A549 (cell line): ENCODE data around the gene LENG8. TPM values are rescaled to one million over a fixed set of nuclear protein-coding genes. Genes with fewer than 3 reads are reported as not detected.
A peak's percentile ranks its signal among the peaks of the same experiment; 100 is the strongest.

Source experiments
- ATAC-seq, 2 experiments: fragments of 200-7000 bp in 1 of 2; fragments of >200 bp in 1 of 2; cut with Nextera tagmentation in 1 of 2; cut with Tn5 transposase in 1 of 2; 3 replicates each; pipeline versions ENCODE4 v1.8.0 to v1.9.1; 2018 to 2020; ENCODE audit warnings: mild to moderate bottlenecking in 1 of 2, moderate library complexity in 1 of 2
- CTCF ChIA-PET: fragments of 300-600 bp; sonication (Branson Sonifier 250); formaldehyde crosslinking; extraction: SDS; loops from one replicate; lab custom pipeline; 2021; ENCODE audit warnings: antibody characterized with exemption, inconsistent platforms; lab: Yijun Ruan, JAX
- POLR2A ChIA-PET: fragments of 350-600 bp; formaldehyde crosslinking; extraction: SDS; loops from one replicate; lab custom pipeline; 2021; ENCODE audit warnings: antibody characterized with exemption, inconsistent platforms; lab: Yijun Ruan, JAX
- DNase-seq, 2 experiments: peaks; one replicate each; pipeline versions ENCODE4 v3.0.0 to v3.0.0-alpha.2; 2011 to 2016; ENCODE audit warnings: low read depth in 1 of 2, low spot score in 1 of 2
- FAIRE-seq: peaks from 2 replicates; lab custom pipeline; 2011; peaks lifted over from hg19 to GRCh38; lab: Jason Lieb, UNC
- H3K27ac ChIP-seq, 2 experiments: fragments of >200 bp; sonication (Bioruptor Twin); formaldehyde crosslinking; 3 replicates each; pipeline ENCODE4 v1.5.1; 2016 to 2017
- H3K4me1 ChIP-seq: fragments of >200 bp; sonication (Bioruptor Twin); formaldehyde crosslinking; 3 replicates; pipeline ENCODE4 v1.6.1; 2016
- H3K4me2 ChIP-seq: fragments of >200 bp; sonication (Bioruptor Twin); formaldehyde crosslinking; 3 replicates; pipeline ENCODE4 v1.6.1; 2016
- H3K4me3 ChIP-seq: fragments of >200 bp; sonication (Bioruptor Twin); formaldehyde crosslinking; 3 replicates; pipeline ENCODE4 v1.5.1; 2016
- H3K9me3 ChIP-seq: fragments of >200 bp; sonication (Bioruptor Twin); formaldehyde crosslinking; 3 replicates; pipeline ENCODE4 v1.6.1; 2016
- BHLHE40 ChIP-seq: IDR thresholded peaks from 2 replicates; pipeline ENCODE4 v1.6.1; 2012; ENCODE audit warnings: low read depth, low read length, inconsistent platforms
- EHF ChIP-seq: fragments of 250-450 bp; sonication (Bioruptor Pico); IDR thresholded peaks from 2 replicates; pipeline ENCODE4 v1.5.0; 2020; ENCODE audit warnings: mild to moderate bottlenecking
- EHMT2 ChIP-seq: fragments of 200-600 bp; sonication (generic); IDR thresholded peaks from 2 replicates; pipeline ENCODE4 v1.6.1; 2016; ENCODE audit warnings: antibody characterized with exemption, low read depth, mild to moderate bottlenecking, moderate library complexity
- EP300 ChIP-seq, 2 experiments: fragments of >200 bp; sonication (Bioruptor Twin); formaldehyde crosslinking; IDR thresholded peaks; 2 replicates in 1 of 2; 3 replicates in 1 of 2; pipeline ENCODE4 v1.6.1; 2016 to 2017
- FOSB ChIP-seq: fragments of 250-450 bp; sonication (Bioruptor Pico); IDR thresholded peaks from 2 replicates; pipeline ENCODE4 v1.5.0; 2020; ENCODE audit warnings: mild to moderate bottlenecking, moderate library complexity
- GATA3 ChIP-seq: IDR thresholded peaks from 2 replicates; pipeline ENCODE4 v1.6.1; 2012; ENCODE audit warnings: borderline replicate concordance
- HOXA7 ChIP-seq: fragments of 250-450 bp; sonication (Bioruptor Pico); IDR thresholded peaks from 2 replicates; pipeline ENCODE4 v1.5.0; 2020; ENCODE audit warnings: mild to moderate bottlenecking, moderate library complexity
- HOXB13 ChIP-seq: fragments of 250-450 bp; sonication (Bioruptor Pico); IDR thresholded peaks from 2 replicates; pipeline ENCODE4 v1.5.0; 2020; ENCODE audit warnings: low read depth, mild to moderate bottlenecking, moderate library complexity
- JUN ChIP-seq, 2 experiments: fragments of >200 bp; sonication (Bioruptor Twin); formaldehyde crosslinking; IDR thresholded peaks; 2 replicates in 1 of 2; 3 replicates in 1 of 2; pipeline ENCODE4 v1.6.1; 2016 to 2017
- MAFK ChIP-seq: fragments of 450-650 bp; IDR thresholded peaks from 2 replicates; pipeline ENCODE4 v1.6.1; 2014; ENCODE audit not compliant: partially characterized antibody
- MAX ChIP-seq: IDR thresholded peaks from 2 replicates; pipeline ENCODE4 v1.6.1; 2012
- MAZ ChIP-seq: fragments of 150-350 bp; IDR thresholded peaks from 2 replicates; pipeline ENCODE4 v1.6.1; 2014; ENCODE audit warnings: antibody characterized with exemption, low read depth, low read length, borderline replicate concordance
- MYC ChIP-seq: IDR thresholded peaks from 2 replicates; pipeline ENCODE4 v1.6.1; 2012; ENCODE audit warnings: mild to moderate bottlenecking, inconsistent platforms, low read length, improper control_type of control experiment, borderline replicate concordance
- NFE2L2 ChIP-seq: fragments of 150-350 bp; conservative IDR thresholded peaks from 2 replicates; pipeline ENCODE4 v1.6.1; 2014; ENCODE audit warnings: low read length
- NPAS2 ChIP-seq: fragments of 250-450 bp; sonication (Bioruptor Pico); IDR thresholded peaks from 2 replicates; pipeline ENCODE4 v1.8.0; 2022; ENCODE audit warnings: mild to moderate bottlenecking, moderate library complexity, borderline replicate concordance
- PHF8 ChIP-seq: fragments of 200-600 bp; sonication (generic); IDR thresholded peaks from 2 replicates; pipeline ENCODE4 v1.6.1; 2016; ENCODE audit warnings: low read depth, mild to moderate bottlenecking, antibody characterized with exemption, moderate library complexity, borderline replicate concordance
- POLR2A ChIP-seq: IDR thresholded peaks from 2 replicates; pipeline ENCODE4 v1.6.1; 2012; ENCODE audit warnings: mild to moderate bottlenecking, low read length
- POLR2AphosphoS2 ChIP-seq: conservative IDR thresholded peaks from 2 replicates; pipeline ENCODE4 v1.6.1; 2012; ENCODE audit warnings: low read length, improper control_type of control experiment, inconsistent platforms
- RAD21 ChIP-seq, 2 experiments: fragments of >200 bp in 1 of 2; sonication (Bioruptor Twin) in 1 of 2; formaldehyde crosslinking in 1 of 2; IDR thresholded peaks in 1 of 2; conservative IDR thresholded peaks in 1 of 2; 2 replicates in 1 of 2; 3 replicates in 1 of 2; pipeline ENCODE4 v1.6.1; 2012 to 2018; ENCODE audit warnings: inconsistent platforms in 1 of 2
- RARB ChIP-seq: fragments of 250-450 bp; sonication (Bioruptor Pico); IDR thresholded peaks from 2 replicates; pipeline ENCODE4 v1.8.0; 2021; ENCODE audit warnings: mild to moderate bottlenecking, moderate library complexity
- RNF2 ChIP-seq: fragments of 200-600 bp; sonication (generic); IDR thresholded peaks from 2 replicates; pipeline ENCODE4 v1.6.1; 2016; ENCODE audit warnings: low read depth, mild to moderate bottlenecking, antibody characterized with exemption, moderate library complexity, borderline replicate concordance
- SREBF2 ChIP-seq: fragments of 450-650 bp; IDR thresholded peaks from 2 replicates; pipeline ENCODE4 v1.6.1; 2014; ENCODE audit warnings: mild to moderate bottlenecking, moderate library complexity
- TP53 ChIP-seq: fragments of 250-450 bp; sonication (Bioruptor Pico); IDR thresholded peaks from 2 replicates; pipeline ENCODE4 v1.5.0; 2021; ENCODE audit warnings: mild to moderate bottlenecking, moderate library complexity
- ZNF302 ChIP-seq: fragments of 250-450 bp; sonication (Bioruptor Pico); IDR thresholded peaks from 2 replicates; pipeline ENCODE4 v1.9.0; 2021; ENCODE audit warnings: inconsistent platforms, mild to moderate bottlenecking, moderate library complexity
- WGBS: methylation state at CpG from one replicate; pipeline ENCODE4 v1.1.6; 2017; ENCODE audit errors: missing lambda C conversion rate; 5-methylcytosine and 5-hydroxymethylcytosine counted together
- polyA plus RNA-seq, 4 experiments: library from polyadenylated mRNA; depleted of rRNA in 3 of 4; stranded (reverse); fragments of >200 nt; fragmentation: RNase III in 1 of 4; extraction: RNeasy Plus Mini Kit Qiagen cat#74134 plus additional on column Dnase treatment in 1 of 4; gene quantifications; 2 replicates in 3 of 4; 3 replicates in 1 of 4; pipeline ENCODE4 v1.2.3, GENCODE V29; 2011 to 2017
- TF ChIP-seq, protein P1 (sequence below): fragments of >200 bp; sonication (Bioruptor Twin); formaldehyde crosslinking; IDR thresholded peaks from 2 replicates; pipeline ENCODE4 v1.6.1; 2016
- TF ChIP-seq, protein P2 (sequence below): fragments of 450-650 bp; IDR thresholded peaks from 2 replicates; pipeline ENCODE4 v1.6.1; 2014; ENCODE audit warnings: antibody characterized with exemption
- TF ChIP-seq, protein P3 (sequence below): fragments of 150-350 bp; IDR thresholded peaks from 2 replicates; pipeline ENCODE4 v1.6.1; 2014; ENCODE audit warnings: low read depth, mild to moderate bottlenecking, low read length
- TF ChIP-seq, protein P4 (sequence below): fragments of >200 bp; sonication (Bioruptor Twin); formaldehyde crosslinking; IDR thresholded peaks from 3 replicates; pipeline ENCODE4 v1.6.1; 2016

Gene LENG8
- polyA plus RNA-seq, 2 of the 4 experiments (the other 2 are of a cell fraction) = 30.6 to 140 TPM

GRCh38 chr19:54424660-54425381, 24.2 kb upstream of the LENG8 start (continued):
- TF ChIP-seq TP53 (CRISPR knock-in tag) (no peak), GATA3 (no peak), RARB (CRISPR knock-in tag) (no peak), MAFK (no peak), ZNF302 (no peak)

DNA sequence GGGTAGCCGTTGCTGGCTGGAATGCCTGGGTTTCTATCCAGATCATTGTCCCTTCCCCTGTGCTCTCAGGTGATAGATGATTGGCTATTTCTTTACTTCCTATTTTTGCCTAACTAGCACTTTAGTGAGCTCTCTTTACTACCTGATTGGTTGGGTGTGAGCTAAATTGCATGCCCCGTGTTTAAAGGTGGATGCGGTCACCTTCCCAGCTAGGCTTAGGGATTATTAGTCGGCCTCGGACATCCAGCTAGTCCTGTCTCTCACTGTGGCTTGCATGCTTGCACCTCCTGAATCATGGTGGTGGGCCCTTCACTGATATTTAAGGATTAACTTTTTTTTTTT, 23.6 kb upstream of the LENG8 start:
- no peaks in the 10 kb centered on the region for H3K9me3 ChIP-seq
- FAIRE-seq (no peak), DNase-seq (no peak), ATAC-seq (no peak)
- H3K27ac ChIP-seq = no peak overlapping the region
- WGBS = 33% methylated on average over 5 of the region's 5 CpGs
- CTCF ChIA-PET = interaction anchor here (0.6 to 2.7 kb wide), 4 partner anchors 14 to 211 kb away, joined by 3 to 10 read pairs (median 4); no protein-coding TSS in a partner anchor
- POLR2A ChIA-PET = interaction anchor here (2.0 kb wide), 1 partner anchor 23 kb away, joined by 6 read pairs; the partner anchor contains the start of gene LENG8
- peaks cover 12% of the 10 kb centered on the region for H3K4me1 ChIP-seq
- peak; percentile 66 for TF ChIP-seq MAFK
- no peak for TF ChIP-seq MAZ
- no peak overlapping the region for H3K4me2 ChIP-seq
- no peak overlapping the region for H3K4me3 ChIP-seq

- no peak for FAIRE-seq
- Histone ChIP-seq H3K4me2 (no peak overlapping the region), H3K4me1 (peaks cover 14% of the 10 kb centered on the region), H3K4me3 (no peak overlapping the region), H3K9me3 (no peaks in the 10 kb centered on the region), H3K27ac (no peak overlapping the region)
- ATAC-seq = peak; percentile 11 to 23; a peak in 5 of 6 replicates
- ChIA-PET CTCF (interaction anchor here (2.1 kb wide), 1 partner anchor 21 kb away, joined by 5 read pairs; no protein-coding TSS in a partner anchor), POLR2A (interaction anchor here (2.0 kb wide), 1 partner anchor 22 kb away, joined by 6 read pairs; the partner anchor contains the start of gene LENG8)
- WGBS = 33% methylated on average over 17 of the region's 17 CpGs
- DNase-seq = peak in 1 of 2 experiments; percentile 39
- TF ChIP-seq POLR2A (peak; percentile 23; the same call in 1 of the 2 replicates), FOSB (CRISPR knock-in tag) (no peak), HOXA7 (CRISPR knock-in tag) (no peak), JUN (IDR thresholded peaks at IDR 0.05) (no peak), MAX (no peak), HOXB13 (no peak), NFE2L2 (no peak), PHF8 (no peak), EP300 (IDR thresholded peaks at IDR 0.05) (no peak)
- TF ChIP-seq, protein P1, sequence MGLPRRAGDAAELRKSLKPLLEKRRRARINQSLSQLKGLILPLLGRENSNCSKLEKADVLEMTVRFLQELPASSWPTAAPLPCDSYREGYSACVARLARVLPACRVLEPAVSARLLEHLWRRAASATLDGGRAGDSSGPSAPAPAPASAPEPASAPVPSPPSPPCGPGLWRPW = no peak
- TF ChIP-seq, protein P2, sequence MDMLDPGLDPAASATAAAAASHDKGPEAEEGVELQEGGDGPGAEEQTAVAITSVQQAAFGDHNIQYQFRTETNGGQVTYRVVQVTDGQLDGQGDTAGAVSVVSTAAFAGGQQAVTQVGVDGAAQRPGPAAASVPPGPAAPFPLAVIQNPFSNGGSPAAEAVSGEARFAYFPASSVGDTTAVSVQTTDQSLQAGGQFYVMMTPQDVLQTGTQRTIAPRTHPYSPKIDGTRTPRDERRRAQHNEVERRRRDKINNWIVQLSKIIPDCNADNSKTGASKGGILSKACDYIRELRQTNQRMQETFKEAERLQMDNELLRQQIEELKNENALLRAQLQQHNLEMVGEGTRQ = 0 out of 2 replicates have a peak, but pooled peaks have one; percentile 11
- TF ChIP-seq, protein P3, sequence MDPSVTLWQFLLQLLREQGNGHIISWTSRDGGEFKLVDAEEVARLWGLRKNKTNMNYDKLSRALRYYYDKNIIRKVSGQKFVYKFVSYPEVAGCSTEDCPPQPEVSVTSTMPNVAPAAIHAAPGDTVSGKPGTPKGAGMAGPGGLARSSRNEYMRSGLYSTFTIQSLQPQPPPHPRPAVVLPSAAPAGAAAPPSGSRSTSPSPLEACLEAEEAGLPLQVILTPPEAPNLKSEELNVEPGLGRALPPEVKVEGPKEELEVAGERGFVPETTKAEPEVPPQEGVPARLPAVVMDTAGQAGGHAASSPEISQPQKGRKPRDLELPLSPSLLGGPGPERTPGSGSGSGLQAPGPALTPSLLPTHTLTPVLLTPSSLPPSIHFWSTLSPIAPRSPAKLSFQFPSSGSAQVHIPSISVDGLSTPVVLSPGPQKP = no peak
These were observed 22.6 kb upstream of the LENG8 start for GRCh38 chr19:54426291-54426931.

GRCh38 chr19:54427586-54427985, 21.4 kb upstream of the LENG8 start:
- ChIA-PET CTCF (interaction anchor here (0.6 to 4.5 kb wide), 7 partner anchors 11 to 36 kb away, joined by 3 to 39 read pairs (median 3); no protein-coding TSS in a partner anchor), POLR2A (interaction anchor here (2.8 kb wide), 1 partner anchor 21 kb away, joined by 8 read pairs; the partner anchor contains the start of gene LENG8)
- ATAC-seq (no peak), DNase-seq (no peak), FAIRE-seq (no peak)
- 85% methylated on average over 11 of the region's 11 CpGs for WGBS
- H3K4me3 ChIP-seq = no peak overlapping the region
- no peak overlapping the region for H3K27ac ChIP-seq
- H3K4me2 ChIP-seq = no peak overlapping the region
- no peaks in the 10 kb centered on the region for H3K9me3 ChIP-seq
- peaks cover 24% of the 10 kb centered on the region for H3K4me1 ChIP-seq
- TF ChIP-seq, protein P4, sequence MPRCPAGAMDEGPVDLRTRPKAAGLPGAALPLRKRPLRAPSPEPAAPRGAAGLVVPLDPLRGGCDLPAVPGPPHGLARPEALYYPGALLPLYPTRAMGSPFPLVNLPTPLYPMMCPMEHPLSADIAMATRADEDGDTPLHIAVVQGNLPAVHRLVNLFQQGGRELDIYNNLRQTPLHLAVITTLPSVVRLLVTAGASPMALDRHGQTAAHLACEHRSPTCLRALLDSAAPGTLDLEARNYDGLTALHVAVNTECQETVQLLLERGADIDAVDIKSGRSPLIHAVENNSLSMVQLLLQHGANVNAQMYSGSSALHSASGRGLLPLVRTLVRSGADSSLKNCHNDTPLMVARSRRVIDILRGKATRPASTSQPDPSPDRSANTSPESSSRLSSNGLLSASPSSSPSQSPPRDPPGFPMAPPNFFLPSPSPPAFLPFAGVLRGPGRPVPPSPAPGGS = no peak
- no peak for TF ChIP-seq RAD21 (conservative IDR thresholded peaks at IDR 0.05 in 1 of 2, IDR thresholded peaks at IDR 0.05 in 1 of 2)
- TF ChIP-seq RNF2 = no peak
- TF ChIP-seq EHMT2 = no peak
- no peak for TF ChIP-seq MAFK
- no peak for TF ChIP-seq RARB (CRISPR knock-in tag)
- TF ChIP-seq JUN (IDR thresholded peaks at IDR 0.05) = no peak
- TF ChIP-seq EHF (CRISPR knock-in tag) = no peak
- TF ChIP-seq SREBF2 = no peak
- no peak for TF ChIP-seq BHLHE40
- no peak for TF ChIP-seq POLR2A
- no peak for TF ChIP-seq TP53 (CRISPR knock-in tag)
- no peak for TF ChIP-seq NPAS2
- TF ChIP-seq MYC = no peak
- TF ChIP-seq POLR2AphosphoS2 = no peak
